Muscle of arm (tissue), 14 donors: ENCODE results near the gene GBX1. TPM values are rescaled to one million over a fixed set of nuclear protein-coding genes. Genes with fewer than 3 reads are reported as not detected.

Source experiments
- DNase-seq: peaks from one replicate; pipeline ENCODE4 v3.0.0-alpha.2; 2013
- long read RNA-seq, 11 donors: transcript quantifications; one replicate each; lab custom pipeline, GENCODE V29; 2026
- polyA plus RNA-seq, 12 donors: library from polyadenylated mRNA; unstranded; fragments of 120-200 nt; gene quantifications; one replicate each; pipeline ENCODE4 v1.2.1, GENCODE V29; 2013; ENCODE audit not compliant: insufficient read length in 12 of 12

Gene GBX1
- 1 to 10 TPM in 7 of 12 donors, under 1 TPM in 3, not detected in 2; 0.30 to 4.1 (median 1.5) TPM for polyA plus RNA-seq
- long read RNA-seq, donor 1 = 0 reads
- long read RNA-seq, donor 2, partial matches to known transcripts = 0 of 1 reads
- long read RNA-seq, donor 2, other reads (novel, unspliced or antisense) = 0 of 1 reads
- long read RNA-seq, donor 3 = 0 reads
- long read RNA-seq, donor 4 = 0 reads
- long read RNA-seq, donor 5 = 0 reads
- long read RNA-seq, donor 6 = 0 reads
- long read RNA-seq, donor 7 = 0 reads
- long read RNA-seq, donor 8, partial matches to known transcripts = 0 of 1 reads
- long read RNA-seq, donor 8, other reads (novel, unspliced or antisense) = 0 of 1 reads
- long read RNA-seq, donor 9 = 0 reads
- long read RNA-seq, donor 10 = 0 reads
- long read RNA-seq, donor 11 = 0 reads

GRCh38 chr7:151167197-151167961 lies at the start of gene GBX1:
Gene GBX1 (minus strand): TSS chr7:151167694. CDS start chr7:151167548, 146 bp downstream.
- DNase-seq = no peak

GRCh38 chr7:151215396-151215795 lies 47.9 kb upstream of the GBX1 start:
- DNase-seq = no peak

GRCh38 chr7:151213826-151214225 lies 46.3 kb upstream of the GBX1 start:
- no peak for DNase-seq

- DNase-seq = no peak
Measured at GRCh38 chr7:151212626-151213025, 45.1 kb upstream of the GBX1 start.

- no peak for DNase-seq
Measured at GRCh38 chr7:151211155-151211772, 43.8 kb upstream of the GBX1 start.

- no peak for DNase-seq
Measured at GRCh38 chr7:151210087-151210854, 42.8 kb upstream of the GBX1 start, which contains the start of gene H2BK1. Gene H2BK1 (minus strand): TSS chr7:151210488. CDS start chr7:151210318, 170 bp downstream.

GRCh38 chr7:151209588-151209987 lies 42.1 kb upstream of the GBX1 start:
- DNase-seq = no peak

- no peak for DNase-seq
Measured at GRCh38 chr7:151208253-151208862, 40.9 kb upstream of the GBX1 start.

- DNase-seq = no peak
Measured at GRCh38 chr7:151207804-151208203, 40.3 kb upstream of the GBX1 start.

GRCh38 chr7:151207315-151207714 lies 39.8 kb upstream of the GBX1 start:
- DNase-seq = no peak

- no peak for DNase-seq
Measured at GRCh38 chr7:151206914-151207313, 39.4 kb upstream of the GBX1 start.

GRCh38 chr7:151205730-151206129 lies 38.2 kb upstream of the GBX1 start:
- DNase-seq = no peak

GRCh38 chr7:151204383-151205032 lies 37.0 kb upstream of the GBX1 start:
- no peak for DNase-seq

- DNase-seq = no peak
Measured at GRCh38 chr7:151202836-151203235, 35.3 kb upstream of the GBX1 start.

- DNase-seq = no peak
Measured at GRCh38 chr7:151201751-151202150, 34.3 kb upstream of the GBX1 start.

- no peak for DNase-seq
Measured at GRCh38 chr7:151201344-151201743, 33.9 kb upstream of the GBX1 start.

- DNase-seq = peak; percentile 20
Measured at GRCh38 chr7:151198945-151199848, 31.7 kb upstream of the GBX1 start.

GRCh38 chr7:151197932-151198331 lies 30.4 kb upstream of the GBX1 start:
- DNase-seq = no peak

- no peak for DNase-seq
Measured at GRCh38 chr7:151195616-151196450, 28.3 kb upstream of the GBX1 start.
